HEK293 (cell line): Measurements from ENCODE around the gene ARHGAP8.

Experiments used
- CTCF ChIA-PET: fragments of 350-600 bp; formaldehyde crosslinking; extraction: SDS; loops from one replicate; lab custom pipeline; 2021; ENCODE audit warnings: antibody characterized with exemption; lab: Yijun Ruan, JAX
- POLR2A ChIA-PET: fragments of 300-600 bp; formaldehyde crosslinking; extraction: SDS; loops from one replicate; lab custom pipeline; 2020; ENCODE audit warnings: antibody characterized with exemption, inconsistent platforms; lab: Yijun Ruan, JAX
- H3K27ac ChIP-seq: fragments of 200-500 bp; sonication (Bioruptor generic); 2 replicates; pipeline ENCODE4 v1.5.1; 2014; ENCODE audit warnings: low read depth, low read length, control low read depth, inconsistent platforms; ENCODE audit errors: extremely low read depth
- H3K36me3 ChIP-seq, 2 experiments: fragments of 200-500 bp in 1 of 2; sonication (Bioruptor generic) in 1 of 2; 1 replicate in 1 of 2; 2 replicates in 1 of 2; pipeline ENCODE4 v1.5.1; 2014 to 2017; ENCODE audit warnings: inconsistent platforms in 2 of 2, low read length in 2 of 2; ENCODE audit not compliant: control insufficient read depth in 2 of 2, insufficient read depth in 1 of 2
- H3K4me1 ChIP-seq: fragments of 200-500 bp; sonication (Bioruptor generic); 2 replicates; pipeline ENCODE4 v1.5.1; 2014; ENCODE audit warnings: mild to moderate bottlenecking, low read length, inconsistent platforms; ENCODE audit not compliant: control insufficient read depth, insufficient read depth
- H3K4me3 ChIP-seq: 2 replicates; pipeline ENCODE4 v1.5.1; 2011; ENCODE audit warnings: low read depth, mild to moderate bottlenecking, control low read depth, low read length, moderate library complexity
- H3K9me3 ChIP-seq: fragments of 200-500 bp; sonication (Bioruptor generic); 2 replicates; pipeline ENCODE4 v1.5.1; 2014; ENCODE audit warnings: low read depth, low read length, inconsistent platforms; ENCODE audit not compliant: control insufficient read depth, insufficient read depth
- FEZF1 ChIP-seq: fragments of 450-650 bp; formaldehyde crosslinking; IDR thresholded peaks from 2 replicates; pipeline ENCODE4 v1.5.1; 2016; ENCODE audit warnings: missing biosample characterization, missing genetic modification characterization
- GLI4 ChIP-seq: fragments of 450-650 bp; formaldehyde crosslinking; IDR thresholded peaks from 2 replicates; pipeline ENCODE4 v1.5.1; 2016; ENCODE audit warnings: missing biosample characterization, missing genetic modification characterization
- MEIS1 ChIP-seq: sonication (generic); formaldehyde crosslinking; IDR thresholded peaks from 2 replicates; pipeline ENCODE4 v1.8.1; 2022; ENCODE audit warnings: missing genetic modification reagents, mild to moderate bottlenecking, borderline replicate concordance
- WT1 ChIP-seq: fragments of 450-650 bp; formaldehyde crosslinking; IDR thresholded peaks from 2 replicates; pipeline ENCODE4 v1.5.1; 2016; ENCODE audit warnings: missing biosample characterization, missing genetic modification characterization
- ZEB2 ChIP-seq: fragments of 450-650 bp; formaldehyde crosslinking; IDR thresholded peaks from 2 replicates; pipeline ENCODE4 v1.5.1; 2016; ENCODE audit warnings: missing biosample characterization, missing genetic modification characterization
- ZFP3 ChIP-seq: fragments of 450-650 bp; formaldehyde crosslinking; IDR thresholded peaks from 2 replicates; pipeline ENCODE4 v1.5.1; 2016; ENCODE audit warnings: low read depth, missing biosample characterization, missing genetic modification characterization
- ZNF10 ChIP-seq: fragments of 450-650 bp; formaldehyde crosslinking; IDR thresholded peaks from 2 replicates; pipeline ENCODE4 v1.5.1; 2017; ENCODE audit warnings: missing biosample characterization, missing genetic modification characterization
- ZNF146 ChIP-seq: fragments of 450-650 bp; formaldehyde crosslinking; IDR thresholded peaks from 2 replicates; pipeline ENCODE4 v1.5.1; 2016; ENCODE audit warnings: missing biosample characterization, missing genetic modification characterization
- ZNF157 ChIP-seq: fragments of 450-650 bp; formaldehyde crosslinking; IDR thresholded peaks from 2 replicates; pipeline ENCODE4 v1.5.1; 2016; ENCODE audit warnings: missing biosample characterization, missing genetic modification characterization
- ZNF266 ChIP-seq: fragments of 450-650 bp; formaldehyde crosslinking; IDR thresholded peaks from 2 replicates; pipeline ENCODE4 v1.5.1; 2016; ENCODE audit warnings: missing biosample characterization, missing genetic modification characterization, low read depth
- ZNF416 ChIP-seq: fragments of 450-650 bp; formaldehyde crosslinking; IDR thresholded peaks from 2 replicates; pipeline ENCODE4 v1.5.1; 2016; ENCODE audit warnings: missing biosample characterization, missing genetic modification characterization
- ZNF514 ChIP-seq: fragments of 450-650 bp; formaldehyde crosslinking; IDR thresholded peaks from 2 replicates; pipeline ENCODE4 v1.5.1; 2016; ENCODE audit warnings: missing biosample characterization, missing genetic modification characterization
- ZNF600 ChIP-seq: fragments of 450-650 bp; formaldehyde crosslinking; IDR thresholded peaks from 2 replicates; pipeline ENCODE4 v1.5.1; 2016; ENCODE audit warnings: missing biosample characterization, missing genetic modification characterization
- ZNF664 ChIP-seq: fragments of 450-650 bp; formaldehyde crosslinking; IDR thresholded peaks from 2 replicates; pipeline ENCODE4 v1.5.1; 2016; ENCODE audit warnings: missing biosample characterization, missing genetic modification characterization
- ZNF692 ChIP-seq: fragments of 450-650 bp; formaldehyde crosslinking; IDR thresholded peaks from 2 replicates; pipeline ENCODE4 v1.5.1; 2016; ENCODE audit warnings: missing biosample characterization, missing genetic modification characterization
- ZNF701 ChIP-seq: fragments of 450-650 bp; formaldehyde crosslinking; IDR thresholded peaks from 2 replicates; pipeline ENCODE4 v1.5.1; 2016; ENCODE audit warnings: missing biosample characterization, missing genetic modification characterization
- ZSCAN23 ChIP-seq: fragments of 450-650 bp; formaldehyde crosslinking; IDR thresholded peaks from 2 replicates; pipeline ENCODE4 v1.5.1; 2016; ENCODE audit warnings: missing biosample characterization, missing genetic modification characterization
- ZSCAN4 ChIP-seq: fragments of 450-650 bp; formaldehyde crosslinking; IDR thresholded peaks from 2 replicates; pipeline ENCODE4 v1.5.1; 2017; ENCODE audit warnings: missing biosample characterization, missing genetic modification characterization
- TF ChIP-seq, protein P1 (sequence below): fragments of 450-650 bp; formaldehyde crosslinking; conservative IDR thresholded peaks from 2 replicates; pipeline ENCODE4 v1.5.1; 2016; ENCODE audit warnings: low read depth, missing biosample characterization, missing genetic modification characterization

Gene ARHGAP8

GRCh38 chr22:44861245-44861644 lies 108.9 kb downstream of the ARHGAP8 start (continued):
- no peak for TF ChIP-seq ZNF692 (tag by site-specific recombination)
- no peak for TF ChIP-seq ZNF664 (tag by site-specific recombination)
- TF ChIP-seq ZSCAN4 (tag by site-specific recombination), result no peak
- TF ChIP-seq ZNF146, result no peak
- no peak for TF ChIP-seq ZNF416 (tag by site-specific recombination)
- TF ChIP-seq, protein P1, sequence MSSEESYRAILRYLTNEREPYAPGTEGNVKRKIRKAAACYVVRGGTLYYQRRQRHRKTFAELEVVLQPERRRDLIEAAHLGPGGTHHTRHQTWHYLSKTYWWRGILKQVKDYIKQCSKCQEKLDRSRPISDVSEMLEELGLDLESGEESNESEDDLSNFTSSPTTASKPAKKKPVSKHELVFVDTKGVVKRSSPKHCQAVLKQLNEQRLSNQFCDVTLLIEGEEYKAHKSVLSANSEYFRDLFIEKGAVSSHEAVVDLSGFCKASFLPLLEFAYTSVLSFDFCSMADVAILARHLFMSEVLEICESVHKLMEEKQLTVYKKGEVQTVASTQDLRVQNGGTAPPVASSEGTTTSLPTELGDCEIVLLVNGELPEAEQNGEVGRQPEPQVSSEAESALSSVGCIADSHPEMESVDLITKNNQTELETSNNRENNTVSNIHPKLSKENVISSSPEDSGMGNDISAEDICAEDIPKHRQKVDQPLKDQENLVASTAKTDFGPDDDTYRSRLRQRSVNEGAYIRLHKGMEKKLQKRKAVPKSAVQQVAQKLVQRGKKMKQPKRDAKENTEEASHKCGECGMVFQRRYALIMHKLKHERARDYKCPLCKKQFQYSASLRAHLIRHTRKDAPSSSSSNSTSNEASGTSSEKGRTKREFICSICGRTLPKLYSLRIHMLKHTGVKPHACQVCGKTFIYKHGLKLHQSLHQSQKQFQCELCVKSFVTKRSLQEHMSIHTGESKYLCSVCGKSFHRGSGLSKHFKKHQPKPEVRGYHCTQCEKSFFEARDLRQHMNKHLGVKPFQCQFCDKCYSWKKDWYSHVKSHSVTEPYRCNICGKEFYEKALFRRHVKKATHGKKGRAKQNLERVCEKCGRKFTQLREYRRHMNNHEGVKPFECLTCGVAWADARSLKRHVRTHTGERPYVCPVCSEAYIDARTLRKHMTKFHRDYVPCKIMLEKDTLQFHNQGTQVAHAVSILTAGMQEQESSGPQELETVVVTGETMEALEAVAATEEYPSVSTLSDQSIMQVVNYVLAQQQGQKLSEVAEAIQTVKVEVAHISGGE, result no peak
- no peak for TF ChIP-seq ZFP3 (tag by site-specific recombination)

DNA sequence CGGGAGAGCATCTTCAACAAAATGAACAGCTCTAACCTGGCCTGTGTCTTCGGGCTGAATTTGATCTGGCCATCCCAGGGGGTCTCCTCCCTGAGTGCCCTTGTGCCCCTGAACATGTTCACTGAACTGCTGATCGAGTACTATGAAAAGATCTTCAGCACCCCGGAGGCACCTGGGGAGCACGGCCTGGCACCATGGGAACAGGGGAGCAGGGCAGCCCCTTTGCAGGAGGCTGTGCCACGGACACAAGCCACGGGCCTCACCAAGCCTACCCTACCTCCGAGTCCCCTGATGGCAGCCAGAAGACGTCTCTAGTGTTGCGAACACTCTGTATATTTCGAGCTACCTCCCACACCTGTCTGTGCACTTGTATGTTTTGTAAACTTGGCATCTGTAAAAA lies 109.9 kb downstream of the ARHGAP8 start:
- Histone ChIP-seq H3K9me3 (no peaks in the 10 kb centered on the region), H3K4me3 (no peak overlapping the region), H3K27ac (no peak overlapping the region), H3K36me3 (peaks cover 0 to 11% of the 10 kb centered on the region in 2 experiments; a peak in 1 of 3 replicates), H3K4me1 (no peaks in the 10 kb centered on the region)
- ChIA-PET POLR2A (no interaction called here), CTCF (interaction anchor here (1.0 kb wide), 1 partner anchor 34 kb away, joined by 3 read pairs; no protein-coding TSS in a partner anchor)
- no peak for TF ChIP-seq ZNF266 (tag by site-specific recombination)
- no peak for TF ChIP-seq MEIS1 (CRISPR knock-in tag)
- TF ChIP-seq ZNF701, result no peak
- TF ChIP-seq ZNF600 (tag by site-specific recombination), result no peak
- no peak for TF ChIP-seq ZNF10
- no peak for TF ChIP-seq ZNF157 (tag by site-specific recombination)
- TF ChIP-seq WT1 (tag by site-specific recombination), result no peak
- no peak for TF ChIP-seq ZEB2 (tag by site-specific recombination)
- TF ChIP-seq FEZF1 (tag by site-specific recombination), result no peak
- no peak for TF ChIP-seq ZNF514 (tag by site-specific recombination)
- TF ChIP-seq ZSCAN23, result no peak
- TF ChIP-seq GLI4, result no peak
- no peak for TF ChIP-seq ZNF692 (tag by site-specific recombination)
- TF ChIP-seq, all 188 proteins: peak for 0
